ENCODE measurements around the gene LAMB4. TPM values are rescaled to one million over a fixed set of nuclear protein-coding genes. Genes with fewer than 3 reads are reported as not detected.

The LAMB4 gene
- total and polyA plus RNA-seq, 7 donors: 0.04 to 2.0 (median 0.14) TPM; not detected in 4

GRCh38 chr7:107973861-107974260 lies 156.3 kb downstream of the LAMB4 start:
- peaks cover 13 to 87% (median 39%) of the 10 kb centered on the region in 4 donors for H3K36me3 ChIP-seq
- H3K27me3 ChIP-seq: no peaks in the 10 kb centered on the region
- DNase-seq: no peak
- intact Hi-C loops (cut with DNase I): loop anchor here (5.0 kb wide), 1 partner anchor 82 kb away; the partner anchor contains the start of gene DLD
- TF ChIP-seq CTCF (IDR thresholded peaks at IDR 0.05): no peak
- no peak for TF ChIP-seq POLR2A (IDR thresholded peaks at IDR 0.05)
- no peak for TF ChIP-seq EP300 (IDR thresholded peaks at IDR 0.05)
- TF ChIP-seq POLR2AphosphoS5 (IDR thresholded peaks at IDR 0.05): no peak
- peaks cover 0 to 38% (median 27%) of the 10 kb centered on the region in 4 donors for H3K4me1 ChIP-seq
- no peak overlapping the region for H3K4me3 ChIP-seq
- peak overlapping the region; percentile 62 to 79 (median 69) for H3K27ac ChIP-seq
- H3K9me3 ChIP-seq: no peaks in the 10 kb centered on the region

Small RNAs within 50 kb of the gene (small RNA-seq; reads per million reads assigned to genes)
- 0 reads per million in 3 donors for gene RF00012

Other genes with a start within 250 kb of the LAMB4 start
- 100 to 1,000 TPM in 3 of 4 donors, 10 to 100 TPM in 1; 97.2 to 446 (median 124) TPM for gene DLD, start 239.2 kb downstream of the LAMB4 start, total RNA-seq
- 100 to 1,000 TPM in 2 of 3 donors, 10 to 100 TPM in 1; 82.3 to 127 (median 111) TPM for gene DLD, start 239.2 kb downstream of the LAMB4 start, polyA plus RNA-seq
- 100 to 1,000 TPM; 161 to 246 (median 185) TPM for gene LAMB1, start 127.2 kb downstream of the LAMB4 start, total RNA-seq
- gene LAMB1, start 127.2 kb downstream of the LAMB4 start, polyA plus RNA-seq: 100 to 1,000 TPM in 1 of 3 donors, 10 to 100 TPM in 2; 16.9 to 103 (median 22.8) TPM